GM21825 (cell line): ENCODE data around the gene ZNF462.
A peak's percentile ranks its signal among the peaks of the same experiment; 100 is the strongest.
"Not testable (repeated sequence)": the region's sequence is repeated elsewhere in the genome, so short reads cannot be mapped to it uniquely, and the experiment has no call there.

Experiments used
- ATAC-seq: cut with Tn5 transposase; IDR thresholded peaks from one replicate; pipeline ENCODE4 v1.9.1; 2021; ENCODE audit warnings: mild to moderate bottlenecking, moderate library complexity; ENCODE audit not compliant: unreplicated experiment

Gene ZNF462

GRCh38 chr9:106989904-106990303 lies 126.9 kb downstream of the ZNF462 start:
- not testable (repeated sequence) for ATAC-seq

GRCh38 chr9:106992186-106992585 lies 129.2 kb downstream of the ZNF462 start:
- ATAC-seq, result no peak

GRCh38 chr9:106993603-106994002 lies 130.6 kb downstream of the ZNF462 start:
- no peak for ATAC-seq

GRCh38 chr9:106994463-106994862 lies 131.5 kb downstream of the ZNF462 start:
- no peak for ATAC-seq

GRCh38 chr9:107000218-107000617 lies 137.3 kb downstream of the ZNF462 start:
- no peak for ATAC-seq

- no peak for ATAC-seq
Observed at GRCh38 chr9:107005201-107005600, 142.2 kb downstream of the ZNF462 start.

- ATAC-seq, result no peak
Observed at GRCh38 chr9:107007402-107007801, 144.4 kb downstream of the ZNF462 start.

- ATAC-seq, result no peak
Observed at GRCh38 chr9:107008011-107008410, 145.0 kb downstream of the ZNF462 start.

GRCh38 chr9:107008447-107008846 lies 145.5 kb downstream of the ZNF462 start:
- ATAC-seq, result no peak

- ATAC-seq, result no peak
Observed at GRCh38 chr9:107016383-107016782, 153.4 kb downstream of the ZNF462 start.

- ATAC-seq, result no peak
Observed at GRCh38 chr9:107018861-107019545, 156.0 kb downstream of the ZNF462 start.

- no peak for ATAC-seq
Observed at GRCh38 chr9:107020040-107020530, 157.1 kb downstream of the ZNF462 start.

GRCh38 chr9:107024193-107024592 lies 161.2 kb downstream of the ZNF462 start:
- peak; percentile 74 for ATAC-seq

- no peak for ATAC-seq
Observed at GRCh38 chr9:107025260-107026035, 162.5 kb downstream of the ZNF462 start.

- ATAC-seq, result no peak
Observed at GRCh38 chr9:107029146-107029545, 166.2 kb downstream of the ZNF462 start.

- ATAC-seq, result no peak
Observed at GRCh38 chr9:107033966-107034365, 171.0 kb downstream of the ZNF462 start.

GRCh38 chr9:107034831-107035230 lies 171.9 kb downstream of the ZNF462 start:
- ATAC-seq, result no peak

GRCh38 chr9:107036367-107036766 lies 173.4 kb downstream of the ZNF462 start:
- ATAC-seq, result no peak

GRCh38 chr9:107039542-107039941 lies 176.6 kb downstream of the ZNF462 start:
- no peak for ATAC-seq

GRCh38 chr9:107042606-107043005 lies 179.6 kb downstream of the ZNF462 start:
- no peak for ATAC-seq

GRCh38 chr9:107043886-107044285 lies 180.9 kb downstream of the ZNF462 start:
- no peak for ATAC-seq

GRCh38 chr9:107044872-107045271 lies 181.9 kb downstream of the ZNF462 start:
- no peak for ATAC-seq
